Astrocyte (in vitro differentiated cells and primary cell): ENCODE results near the gene TLL1. TPM values are rescaled to one million over a fixed set of nuclear protein-coding genes. Genes with fewer than 3 reads are reported as not detected.

Experiments
- DNase-seq: peaks from one replicate; pipeline ENCODE4 v3.0.0-alpha.2; 2010; ENCODE audit warnings: low read depth
- FAIRE-seq: peaks from 2 replicates; lab custom pipeline; 2011; peaks lifted over from hg19 to GRCh38; lab: Jason Lieb, UNC
- H2AFZ ChIP-seq: 2 replicates; pipeline ENCODE4 v1.6.0; 2012; ENCODE audit warnings: low read depth, low read length, inconsistent platforms
- H3K27ac ChIP-seq: 2 replicates; pipeline ENCODE4 v1.5.1; 2011; ENCODE audit warnings: low read depth, low read length, inconsistent platforms
- H3K27me3 ChIP-seq: 2 replicates; pipeline ENCODE4 v1.6.0; 2011; ENCODE audit warnings: low read length, inconsistent platforms; ENCODE audit not compliant: insufficient read depth
- H3K36me3 ChIP-seq: 2 replicates; pipeline ENCODE4 v1.5.1; 2011; ENCODE audit warnings: low read length, inconsistent platforms; ENCODE audit not compliant: insufficient read depth
- H3K4me1 ChIP-seq: 2 replicates; pipeline ENCODE4 v1.5.1; 2011; ENCODE audit warnings: low read length, inconsistent platforms; ENCODE audit not compliant: insufficient read depth
- H3K4me2 ChIP-seq: 2 replicates; pipeline ENCODE4 v1.6.0; 2012; ENCODE audit warnings: low read length, inconsistent platforms
- H3K4me3 ChIP-seq: 2 replicates; pipeline ENCODE4 v1.5.1; 2011; ENCODE audit warnings: low read depth, mild to moderate bottlenecking, low read length, inconsistent platforms; ENCODE audit not compliant: insufficient read depth
- H3K79me2 ChIP-seq: 2 replicates; pipeline ENCODE4 v1.6.0; 2012; ENCODE audit warnings: mild to moderate bottlenecking, low read length, inconsistent platforms; ENCODE audit not compliant: insufficient read depth
- H3K9ac ChIP-seq: 2 replicates; pipeline ENCODE4 v1.6.0; 2012; ENCODE audit warnings: mild to moderate bottlenecking, low read length, inconsistent platforms
- H3K9me3 ChIP-seq: 2 replicates; pipeline ENCODE4 v1.5.1; 2012; ENCODE audit warnings: low read depth, mild to moderate bottlenecking, low read length, inconsistent platforms; ENCODE audit not compliant: insufficient read depth
- H4K20me1 ChIP-seq: 2 replicates; pipeline ENCODE4 v1.6.0; 2012; ENCODE audit warnings: low read length, inconsistent platforms; ENCODE audit not compliant: insufficient read depth
- H3K27ac Mint-ChIP-seq: one replicate; pipeline ENCODE4 v1.8.0; 2021; ENCODE audit warnings: mild to moderate bottlenecking, mixed read lengths; ENCODE audit not compliant: unreplicated experiment
- H3K27me3 Mint-ChIP-seq: one replicate; pipeline ENCODE4 v1.8.0; 2021; ENCODE audit warnings: low read depth, mixed read lengths; ENCODE audit not compliant: unreplicated experiment
- H3K36me3 Mint-ChIP-seq: one replicate; pipeline ENCODE4 v1.8.0; 2021; ENCODE audit warnings: low read depth, mixed read lengths; ENCODE audit not compliant: unreplicated experiment
- H3K4me1 Mint-ChIP-seq: one replicate; pipeline ENCODE4 v1.8.0; 2021; ENCODE audit warnings: low read depth, mixed read lengths; ENCODE audit not compliant: unreplicated experiment
- H3K4me3 Mint-ChIP-seq: one replicate; pipeline ENCODE4 v1.8.0; 2021; ENCODE audit warnings: mild to moderate bottlenecking, moderate library complexity, mixed read lengths; ENCODE audit not compliant: unreplicated experiment
- H3K9me3 Mint-ChIP-seq: one replicate; pipeline ENCODE4 v1.8.0; 2021; ENCODE audit warnings: mild to moderate bottlenecking, mixed read lengths; ENCODE audit not compliant: unreplicated experiment
- EZH2 ChIP-seq: IDR thresholded peaks from 2 replicates; pipeline ENCODE4 v1.6.1; 2012; ENCODE audit warnings: mild to moderate bottlenecking, low read length, inconsistent platforms; ENCODE audit not compliant: insufficient read depth
- total RNA-seq: library from RNA; stranded (reverse); gene quantifications from 2 replicates; pipeline ENCODE4 v1.2.1, GENCODE V29; 2021
- TF ChIP-seq, protein P1 (sequence below): IDR thresholded peaks from 2 replicates; pipeline ENCODE4 v1.5.1; 2011; ENCODE audit warnings: low read depth, mild to moderate bottlenecking, inconsistent platforms, low read length, moderate library complexity; ENCODE audit not compliant: insufficient read depth

TLL1 gene
- total RNA-seq, 1 donor from 2014 or later: 2.7 TPM

DNA sequence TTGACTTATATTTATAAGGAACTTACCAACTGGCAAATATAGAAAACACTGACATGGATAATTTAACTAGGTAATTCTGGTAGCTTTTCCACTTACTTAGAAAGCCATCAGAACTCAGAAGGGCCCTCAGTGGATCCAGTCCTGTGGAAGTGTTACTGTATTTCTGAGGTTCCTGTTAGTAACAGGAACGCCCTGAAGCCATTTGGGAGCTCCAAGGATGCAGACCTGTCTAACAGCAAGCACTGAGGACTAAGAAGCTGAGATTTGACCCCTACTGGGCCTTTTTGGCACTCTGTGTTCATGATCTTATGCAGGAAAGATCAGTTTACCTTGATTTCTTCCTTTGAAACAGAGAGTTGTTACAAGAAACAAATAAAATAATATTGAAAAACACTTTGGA, 46.0 kb upstream of the TLL1 start:
- no peaks in the 10 kb centered on the region for H3K36me3 Mint-ChIP-seq
- H3K27me3 ChIP-seq: no peaks in the 10 kb centered on the region
- H3K9me3 ChIP-seq: no peaks in the 10 kb centered on the region
- H3K4me3 ChIP-seq: no peak overlapping the region
- H3K79me2 ChIP-seq: no peaks in the 10 kb centered on the region
- no peak overlapping the region for H2AFZ ChIP-seq
- TF ChIP-seq EZH2: no peak
- TF ChIP-seq, protein P1, sequence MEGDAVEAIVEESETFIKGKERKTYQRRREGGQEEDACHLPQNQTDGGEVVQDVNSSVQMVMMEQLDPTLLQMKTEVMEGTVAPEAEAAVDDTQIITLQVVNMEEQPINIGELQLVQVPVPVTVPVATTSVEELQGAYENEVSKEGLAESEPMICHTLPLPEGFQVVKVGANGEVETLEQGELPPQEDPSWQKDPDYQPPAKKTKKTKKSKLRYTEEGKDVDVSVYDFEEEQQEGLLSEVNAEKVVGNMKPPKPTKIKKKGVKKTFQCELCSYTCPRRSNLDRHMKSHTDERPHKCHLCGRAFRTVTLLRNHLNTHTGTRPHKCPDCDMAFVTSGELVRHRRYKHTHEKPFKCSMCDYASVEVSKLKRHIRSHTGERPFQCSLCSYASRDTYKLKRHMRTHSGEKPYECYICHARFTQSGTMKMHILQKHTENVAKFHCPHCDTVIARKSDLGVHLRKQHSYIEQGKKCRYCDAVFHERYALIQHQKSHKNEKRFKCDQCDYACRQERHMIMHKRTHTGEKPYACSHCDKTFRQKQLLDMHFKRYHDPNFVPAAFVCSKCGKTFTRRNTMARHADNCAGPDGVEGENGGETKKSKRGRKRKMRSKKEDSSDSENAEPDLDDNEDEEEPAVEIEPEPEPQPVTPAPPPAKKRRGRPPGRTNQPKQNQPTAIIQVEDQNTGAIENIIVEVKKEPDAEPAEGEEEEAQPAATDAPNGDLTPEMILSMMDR: no peak
- no peak overlapping the region for H3K9ac ChIP-seq
- H3K27ac Mint-ChIP-seq: no peak overlapping the region
- H3K27ac ChIP-seq: no peak overlapping the region
- H3K27me3 Mint-ChIP-seq: no peaks in the 10 kb centered on the region
- no peak overlapping the region for H3K4me2 ChIP-seq
- FAIRE-seq (no peak), DNase-seq (no peak)
- H3K4me1 ChIP-seq: no peaks in the 10 kb centered on the region
- H3K9me3 Mint-ChIP-seq: peaks cover 2% of the 10 kb centered on the region
- H3K4me1 Mint-ChIP-seq: peaks cover 2% of the 10 kb centered on the region
- H3K36me3 ChIP-seq: no peaks in the 10 kb centered on the region
- no peak overlapping the region for H3K4me3 Mint-ChIP-seq
- H4K20me1 ChIP-seq: no peaks in the 10 kb centered on the region

DNA sequence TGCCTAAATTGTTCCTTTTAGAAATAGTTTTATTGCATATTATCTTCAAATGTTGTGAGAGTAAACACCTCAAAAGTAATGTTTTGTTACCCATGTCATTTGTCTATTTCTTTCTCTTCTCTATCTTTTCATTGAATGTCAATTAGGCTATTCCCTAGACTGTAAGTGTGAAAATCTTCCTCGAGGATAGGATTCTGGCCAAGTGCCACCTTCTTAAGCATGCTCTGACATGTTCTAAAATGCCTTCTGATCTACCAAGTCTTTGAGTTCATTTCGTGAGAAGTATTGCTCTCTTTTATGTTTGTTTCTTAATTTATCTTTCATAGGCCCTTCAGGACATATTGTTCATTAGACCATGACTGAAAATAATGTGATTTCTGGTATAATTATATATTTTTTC, 44.1 kb upstream of the TLL1 start:
- no peak for DNase-seq
- Mint-ChIP-seq H3K4me1 (peaks cover 2% of the 10 kb centered on the region), H3K27me3 (no peaks in the 10 kb centered on the region), H3K36me3 (no peaks in the 10 kb centered on the region), H3K4me3 (no peak overlapping the region), H3K27ac (peak overlapping the region; percentile 5), H3K9me3 (peaks cover 2% of the 10 kb centered on the region)
- no peaks in the 10 kb centered on the region for H3K36me3 ChIP-seq
- FAIRE-seq: no peak
- H3K4me3 ChIP-seq: no peak overlapping the region
- TF ChIP-seq, protein P1: no peak
- no peak for TF ChIP-seq EZH2
- no peaks in the 10 kb centered on the region for H3K4me1 ChIP-seq
- H2AFZ ChIP-seq: no peak overlapping the region
- no peak overlapping the region for H3K9ac ChIP-seq
- no peaks in the 10 kb centered on the region for H3K79me2 ChIP-seq
- no peaks in the 10 kb centered on the region for H4K20me1 ChIP-seq
- H3K9me3 ChIP-seq: no peaks in the 10 kb centered on the region
- H3K27me3 ChIP-seq: no peaks in the 10 kb centered on the region
- no peak overlapping the region for H3K27ac ChIP-seq
- H3K4me2 ChIP-seq: no peak overlapping the region

DNA sequence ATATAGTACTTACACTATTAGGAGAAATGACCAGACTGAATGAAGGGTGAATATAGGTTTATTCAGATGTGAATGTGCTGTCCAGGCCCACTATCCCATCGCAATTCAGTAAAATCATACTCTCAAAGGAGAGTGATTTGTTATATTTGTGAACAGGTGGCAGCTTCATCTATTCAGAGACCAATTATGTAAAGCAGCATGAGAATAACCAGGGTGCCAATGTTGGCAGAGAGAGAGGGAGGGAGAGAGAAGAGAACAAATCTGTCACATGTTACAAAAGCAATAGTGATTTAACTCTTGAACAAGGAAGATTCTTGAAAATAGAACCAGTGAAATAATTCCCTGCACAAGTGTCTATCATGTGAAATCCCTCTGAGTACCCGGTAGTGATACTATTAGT, 38.9 kb upstream of the TLL1 start:
- Histone ChIP-seq H3K27ac (no peak overlapping the region), H2AFZ (no peak overlapping the region), H3K27me3 (no peaks in the 10 kb centered on the region), H3K4me2 (no peak overlapping the region), H4K20me1 (no peaks in the 10 kb centered on the region), H3K9me3 (no peaks in the 10 kb centered on the region), H3K4me3 (no peak overlapping the region), H3K36me3 (no peaks in the 10 kb centered on the region), H3K4me1 (no peaks in the 10 kb centered on the region), H3K9ac (no peak overlapping the region), H3K79me2 (no peaks in the 10 kb centered on the region)
- DNase-seq: no peak
- Mint-ChIP-seq H3K27ac (no peak overlapping the region), H3K9me3 (no peaks in the 10 kb centered on the region), H3K36me3 (no peaks in the 10 kb centered on the region), H3K4me1 (no peaks in the 10 kb centered on the region), H3K4me3 (no peak overlapping the region), H3K27me3 (no peaks in the 10 kb centered on the region)
- TF ChIP-seq, protein P1: no peak
- TF ChIP-seq EZH2: no peak
- FAIRE-seq: no peak
